ENCODE measurements around the gene GUCA2A. TPM values are rescaled to one million over a fixed set of nuclear protein-coding genes. Genes with fewer than 3 reads are reported as not detected.

GUCA2A gene
- polyA plus RNA-seq, 1 experiment = not detected

- TF ChIP-seq, protein P1, sequence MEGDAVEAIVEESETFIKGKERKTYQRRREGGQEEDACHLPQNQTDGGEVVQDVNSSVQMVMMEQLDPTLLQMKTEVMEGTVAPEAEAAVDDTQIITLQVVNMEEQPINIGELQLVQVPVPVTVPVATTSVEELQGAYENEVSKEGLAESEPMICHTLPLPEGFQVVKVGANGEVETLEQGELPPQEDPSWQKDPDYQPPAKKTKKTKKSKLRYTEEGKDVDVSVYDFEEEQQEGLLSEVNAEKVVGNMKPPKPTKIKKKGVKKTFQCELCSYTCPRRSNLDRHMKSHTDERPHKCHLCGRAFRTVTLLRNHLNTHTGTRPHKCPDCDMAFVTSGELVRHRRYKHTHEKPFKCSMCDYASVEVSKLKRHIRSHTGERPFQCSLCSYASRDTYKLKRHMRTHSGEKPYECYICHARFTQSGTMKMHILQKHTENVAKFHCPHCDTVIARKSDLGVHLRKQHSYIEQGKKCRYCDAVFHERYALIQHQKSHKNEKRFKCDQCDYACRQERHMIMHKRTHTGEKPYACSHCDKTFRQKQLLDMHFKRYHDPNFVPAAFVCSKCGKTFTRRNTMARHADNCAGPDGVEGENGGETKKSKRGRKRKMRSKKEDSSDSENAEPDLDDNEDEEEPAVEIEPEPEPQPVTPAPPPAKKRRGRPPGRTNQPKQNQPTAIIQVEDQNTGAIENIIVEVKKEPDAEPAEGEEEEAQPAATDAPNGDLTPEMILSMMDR (IDR thresholded peaks at IDR 0.05; ENCODE audit: insufficient read depth, low read depth, low read length) = no peak
- CTCF ChIA-PET = interaction anchor here (0.6 kb wide), 1 partner anchor 10 kb away, joined by 3 read pairs; no protein-coding TSS in a partner anchor
- H3K4me3 ChIP-seq (ENCODE audit: low read depth, low read length) = no peak overlapping the region
- no peak for DNase-seq (ENCODE audit: low read depth)
- H3K36me3 ChIP-seq (ENCODE audit: control insufficient read depth, insufficient read depth, low read length) = peaks cover 2% of the 10 kb centered on the region
- H3K27me3 ChIP-seq (ENCODE audit: control insufficient read depth, insufficient read depth, low read length) = no peaks in the 10 kb centered on the region
- POLR2A ChIA-PET = no interaction called here
Observed at GRCh38 chr1:42183210-42183956, 18.8 kb upstream of the GUCA2A start.

- no peak for DNase-seq (ENCODE audit: low read depth)
- POLR2A ChIA-PET = no interaction called here
- Histone ChIP-seq H3K36me3 (ENCODE audit: control insufficient read depth, insufficient read depth, low read length) (peaks cover 2% of the 10 kb centered on the region), H3K4me3 (ENCODE audit: low read depth, low read length) (no peak overlapping the region), H3K27me3 (ENCODE audit: control insufficient read depth, insufficient read depth, low read length) (no peaks in the 10 kb centered on the region)
- TF ChIP-seq, protein P1 (IDR thresholded peaks at IDR 0.05; ENCODE audit: insufficient read depth, low read depth, low read length) = no peak
- CTCF ChIA-PET = interaction anchor here (1.0 kb wide), 2 partner anchors 9 to 151 kb away, joined by 3 read pairs; no protein-coding TSS in a partner anchor
Observed at GRCh38 chr1:42181687-42182086, 17.1 kb upstream of the GUCA2A start.

DNA sequence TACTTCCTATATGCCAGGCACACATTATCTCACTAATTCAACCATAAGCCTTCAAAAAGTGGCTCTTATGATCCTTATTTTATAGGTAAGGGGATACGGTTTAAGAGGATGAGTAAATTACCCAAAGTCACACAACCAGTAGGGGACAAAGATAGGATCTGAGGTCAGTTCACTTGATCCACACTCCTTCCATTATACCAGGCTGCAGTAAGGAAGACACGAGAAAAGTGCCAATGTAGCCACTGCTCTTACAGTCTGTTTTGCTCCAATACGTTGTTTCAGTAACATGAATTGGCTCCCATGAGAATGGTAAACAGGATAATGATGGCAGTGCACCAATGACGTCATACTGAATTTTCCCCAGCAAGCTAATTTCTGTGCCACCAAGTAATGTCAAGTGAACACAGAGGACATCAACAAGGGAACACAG lies 15.4 kb upstream of the GUCA2A start:
- DNase-seq (ENCODE audit: low read depth) = no peak
- POLR2A ChIA-PET = no interaction called here

GRCh38 chr1:42179275-42179674 lies 14.7 kb upstream of the GUCA2A start:
- ChIA-PET CTCF (interaction anchor here (1.1 kb wide), 1 partner anchor 9 kb away, joined by 4 read pairs; no protein-coding TSS in a partner anchor), POLR2A (no interaction called here)
- Histone ChIP-seq H3K27me3 (ENCODE audit: control insufficient read depth, insufficient read depth, low read length) (no peaks in the 10 kb centered on the region), H3K36me3 (ENCODE audit: control insufficient read depth, insufficient read depth, low read length) (no peaks in the 10 kb centered on the region; the same call in 1 of the 2 replicates), H3K4me3 (ENCODE audit: low read depth, low read length) (no peak overlapping the region)
- TF ChIP-seq, protein P1 (IDR thresholded peaks at IDR 0.05; ENCODE audit: insufficient read depth, low read depth, low read length) = no peak
- no peak for DNase-seq (ENCODE audit: low read depth)

More for the DNA sequence above, 15.4 kb upstream of the GUCA2A start:
- TF ChIP-seq, protein P1 (IDR thresholded peaks at IDR 0.05; ENCODE audit: insufficient read depth, low read depth, low read length) = no peak
- Histone ChIP-seq H3K4me3 (ENCODE audit: low read depth, low read length) (no peak overlapping the region), H3K27me3 (ENCODE audit: control insufficient read depth, insufficient read depth, low read length) (no peaks in the 10 kb centered on the region), H3K36me3 (ENCODE audit: control insufficient read depth, insufficient read depth, low read length) (peaks cover 1% of the 10 kb centered on the region)
- CTCF ChIA-PET = no interaction called here

GRCh38 chr1:42178249-42178648 lies 13.7 kb upstream of the GUCA2A start:
- ChIA-PET CTCF (interaction anchor here (1.1 kb wide), 1 partner anchor 8 kb away, joined by 4 read pairs; no protein-coding TSS in a partner anchor), POLR2A (no interaction called here)
- Histone ChIP-seq H3K4me3 (ENCODE audit: low read depth, low read length) (no peak overlapping the region), H3K27me3 (ENCODE audit: control insufficient read depth, insufficient read depth, low read length) (no peaks in the 10 kb centered on the region), H3K36me3 (ENCODE audit: control insufficient read depth, insufficient read depth, low read length) (no peaks in the 10 kb centered on the region; the same call in 1 of the 2 replicates)
- no peak for DNase-seq (ENCODE audit: low read depth)
- TF ChIP-seq, protein P1 (IDR thresholded peaks at IDR 0.05; ENCODE audit: insufficient read depth, low read depth, low read length) = no peak
